K562 (cell line): Measurements from ENCODE around the gene LTO1. TPM values are rescaled to one million over a fixed set of nuclear protein-coding genes. Genes with fewer than 3 reads are reported as not detected.

Experiments
- ATAC-seq: fragments of 200-7000 bp; cut with Tn5 transposase; 3 replicates; pipeline ENCODE4 v1.9.1; 2020; ENCODE audit warnings: moderate library complexity
- BruUV-seq: library from RNA; stranded (reverse); fragments of 400-500 nt; replicated peaks from 2 replicates; lab custom pipeline; 2021; lab: Mats Ljungman, UMichigan
- CTCF ChIA-PET: fragments of 300-600 bp; formaldehyde crosslinking; extraction: SDS; loops from one replicate; lab custom pipeline; 2021; ENCODE audit warnings: low intra/inter-chr PET ratio; lab: Yijun Ruan, JAX
- POLR2A ChIA-PET: fragments of 300-600, 350-650 bp; sonication (Branson Sonifier 250); formaldehyde crosslinking; extraction: SDS; loops from one replicate; lab custom pipeline; 2021; ENCODE audit warnings: antibody characterized with exemption, inconsistent platforms; lab: Yijun Ruan, JAX
- DNase-seq, 4 experiments: peaks; one replicate each; pipeline versions ENCODE4 v3.0.0 to v3.0.0-alpha.2; 2011 to 2018; ENCODE audit warnings: low spot score in 3 of 4, mixed read lengths in 3 of 4; ENCODE audit errors: extremely low read depth in 1 of 4
- FAIRE-seq: peaks from 2 replicates; lab custom pipeline; 2011; peaks lifted over from hg19 to GRCh38; lab: Jason Lieb, UNC
- H2AFZ ChIP-seq: 2 replicates; pipeline ENCODE4 v1.6.0; 2011; ENCODE audit warnings: low read depth, low read length, control low read depth, inconsistent platforms
- H3K27ac ChIP-seq: fragments of 200-600 bp; 3 replicates; pipeline ENCODE4 v1.8.0; 2011; ENCODE audit warnings: low read depth, mild to moderate bottlenecking, control low read depth, inconsistent platforms, low read length, moderate library complexity, mixed read lengths; ENCODE audit errors: extremely low read depth
- H3K27me3 ChIP-seq, 2 experiments: fragments of 300-600 bp in 1 of 2; 2 replicates in 1 of 2; 3 replicates in 1 of 2; pipeline versions ENCODE4 v1.6.0 to v1.8.0; 2011; ENCODE audit warnings: inconsistent platforms in 2 of 2, low read length in 2 of 2, mild to moderate bottlenecking in 1 of 2, mixed read lengths in 1 of 2, moderate library complexity in 1 of 2; ENCODE audit not compliant: control insufficient read depth in 2 of 2, insufficient read depth in 2 of 2
- H3K36me3 ChIP-seq: fragments of 300-600 bp; 3 replicates; pipeline ENCODE4 v1.8.0; 2011; ENCODE audit warnings: mild to moderate bottlenecking, low read length, inconsistent platforms; ENCODE audit not compliant: control insufficient read depth, insufficient read depth
- H3K4me1 ChIP-seq, 2 experiments: fragments of 200-600 bp in 1 of 2; replicated peaks in 1 of 2; 2 replicates in 1 of 2; 3 replicates in 1 of 2; pipeline versions ENCODE4 v1.5.1 to v1.8.0; 2011; ENCODE audit warnings: inconsistent platforms in 2 of 2, low read length in 2 of 2, mild to moderate bottlenecking in 1 of 2, mixed read lengths in 1 of 2, moderate library complexity in 1 of 2; ENCODE audit not compliant: control insufficient read depth in 2 of 2, insufficient read depth in 2 of 2
- H3K4me2 ChIP-seq: 2 replicates; pipeline ENCODE4 v1.6.1; 2011; ENCODE audit warnings: low read length, control low read depth, inconsistent platforms, mixed read lengths; ENCODE audit not compliant: insufficient read depth
- H3K4me3 ChIP-seq: fragments of 200-600 bp; sonication (generic), shearing (Covaris generic); 2 replicates; pipeline ENCODE4 v1.5.1; 2016; ENCODE audit warnings: control low read depth, inconsistent platforms
- H3K79me2 ChIP-seq: fragments of 200-600 bp; 3 replicates; pipeline ENCODE4 v1.8.0; 2011; ENCODE audit warnings: low read length, inconsistent platforms; ENCODE audit not compliant: control insufficient read depth, insufficient read depth
- H3K9ac ChIP-seq, 2 experiments: 2 replicates each; pipeline versions ENCODE4 v1.6.0 to v1.6.1; 2011; ENCODE audit warnings: low read depth in 2 of 2, low read length in 2 of 2, control low read depth in 1 of 2, inconsistent platforms in 1 of 2, mild to moderate bottlenecking in 1 of 2, mixed read lengths in 1 of 2; ENCODE audit not compliant: insufficient read depth in 1 of 2
- H3K9me1 ChIP-seq: one replicate; pipeline ENCODE4 v1.6.0; 2011; ENCODE audit warnings: inconsistent platforms, mild to moderate bottlenecking, low read length, moderate library complexity; ENCODE audit not compliant: control insufficient read depth, insufficient read depth
- H3K9me3 ChIP-seq: replicated peaks from 2 replicates; pipeline ENCODE4 v1.5.1; 2011; ENCODE audit warnings: low read depth, low read length, inconsistent platforms; ENCODE audit not compliant: control insufficient read depth, insufficient read depth
- H4K20me1 ChIP-seq: replicated peaks from 2 replicates; pipeline ENCODE4 v1.6.1; 2011; ENCODE audit warnings: low read length, inconsistent platforms, mixed read lengths; ENCODE audit not compliant: control insufficient read depth, insufficient read depth
- BRCA1 ChIP-seq, 2 experiments: fragments of 450-650 bp in 1 of 2; sonication (generic) in 1 of 2; formaldehyde crosslinking in 1 of 2; IDR thresholded peaks; 2 replicates each; pipeline versions ENCODE4 v1.5.0 to v1.6.1; 2017 to 2020; ENCODE audit warnings: mild to moderate bottlenecking in 1 of 2, missing genetic modification reagents in 1 of 2
- CBX8 ChIP-seq: fragments of 200-600 bp; sonication (generic); IDR thresholded peaks from 2 replicates; pipeline ENCODE4 v1.6.1; 2012; ENCODE audit warnings: borderline replicate concordance, mixed run types, low read depth, mild to moderate bottlenecking, moderate library complexity, mixed read lengths, low read length, control low read depth, inconsistent platforms; ENCODE audit not compliant: poor library complexity, severe bottlenecking; ENCODE audit errors: extremely low read depth
- EGR1 ChIP-seq: fragments of 450-650 bp; conservative IDR thresholded peaks from 2 replicates; pipeline ENCODE4 v1.6.1; 2017; ENCODE audit warnings: mild to moderate bottlenecking
- FOXP1 ChIP-seq: sonication (generic); formaldehyde crosslinking; IDR thresholded peaks from 2 replicates; pipeline ENCODE4 v1.8.0; 2022; ENCODE audit warnings: mild to moderate bottlenecking, missing genetic modification reagents
- PHTF2 ChIP-seq: fragments of 250-450 bp; sonication (Bioruptor Pico); IDR thresholded peaks from 2 replicates; pipeline ENCODE4 v1.5.0; 2021; ENCODE audit warnings: mild to moderate bottlenecking
- SAP30 ChIP-seq: fragments of 200-600 bp; sonication (generic); IDR thresholded peaks from 2 replicates; pipeline ENCODE4 v1.6.1; 2012; ENCODE audit warnings: borderline replicate concordance, low read depth, mild to moderate bottlenecking, moderate library complexity, low read length, control low read depth, inconsistent platforms; ENCODE audit not compliant: insufficient read depth, poor library complexity, severe bottlenecking
- SIN3B ChIP-seq: fragments of 450-650 bp; IDR thresholded peaks from 2 replicates; pipeline ENCODE4 v1.6.1; 2017; ENCODE audit warnings: low read depth, mild to moderate bottlenecking, moderate library complexity
- SOX6 ChIP-seq: fragments of 450-650 bp; IDR thresholded peaks from 2 replicates; pipeline ENCODE4 v1.6.1; 2014; ENCODE audit warnings: mild to moderate bottlenecking
- ZNF184 ChIP-seq: sonication (generic); formaldehyde crosslinking; IDR thresholded peaks from 2 replicates; pipeline ENCODE4 v1.5.0; 2020; ENCODE audit warnings: missing genetic modification reagents
- ZNF217 ChIP-seq: sonication (generic); formaldehyde crosslinking; IDR thresholded peaks from 2 replicates; pipeline ENCODE4 v1.8.0; 2022; ENCODE audit warnings: mild to moderate bottlenecking, missing genetic modification reagents
- ZNF398 ChIP-seq: fragments of 250-450 bp; sonication (Bioruptor Pico); IDR thresholded peaks from 2 replicates; pipeline ENCODE4 v1.8.0; 2021; ENCODE audit warnings: moderate library complexity, mild to moderate bottlenecking, inconsistent platforms
- ZNF551 ChIP-seq: fragments of 250-450 bp; sonication (Bioruptor Pico); IDR thresholded peaks from 2 replicates; pipeline ENCODE4 v1.5.0; 2021; ENCODE audit warnings: mild to moderate bottlenecking, moderate library complexity
- WGBS: fragments of 100-300 bp; shearing (Covaris generic); methylation state at CpG from one replicate; pipeline ENCODE4 v1.1.6; 2016; ENCODE audit warnings: low coverage, mixed read lengths; ENCODE audit not compliant: insufficient coverage; ENCODE audit errors: missing lambda C conversion rate; 5-methylcytosine and 5-hydroxymethylcytosine counted together
- in situ Hi-C: fragments of 300-500 bp; cut with MboI; formaldehyde crosslinking; loops from 4 replicates; pipeline ENCODE4 v1.15.0; 2018; ENCODE audit warnings: inconsistent platforms, mixed read lengths
- intact Hi-C: fragments of 100-400 bp; cut with micrococcal nuclease; formaldehyde crosslinking; loops from 2 replicates; pipeline ENCODE4 v1.14.2; 2022
- polyA plus RNA-seq, 8 experiments: library from polyadenylated mRNA; depleted of rRNA in 4 of 8; stranded (reverse) in 5 of 8; unstranded in 3 of 8; fragments of >200 nt; fragmentation: Nextera tagmentation in 2 of 8; fragmentation: Illumina TruSeq in 1 of 8; extraction: Ambion mirVana in 2 of 8; extraction: Trizol in 1 of 8; gene quantifications; 2 replicates each; pipeline versions ENCODE4 v1.2.1 to v1.2.3, GENCODE V29; 2011 to 2014; ENCODE audit warnings: inconsistent platforms in 1 of 8, missing spikeins in 1 of 8
- total RNA-seq, 7 experiments: library from RNA; depleted of rRNA in 6 of 7; stranded (reverse); fragments of >200 nt in 6 of 7; fragmentation: Illumina TruSeq in 2 of 7; extraction: Trizol in 2 of 7; gene quantifications; 2 replicates each; pipeline versions ENCODE4 v1.2.1 to v1.2.3, GENCODE V29; 2011 to 2021; ENCODE audit warnings: low replicate concordance in 1 of 7

LTO1 gene
- total and polyA plus RNA-seq, 9 of the 15 experiments (the other 6 are each of a cell fraction or from before 2014, with no cell fraction given) = 2.6 to 43.4 (median 19.1) TPM

DNA sequence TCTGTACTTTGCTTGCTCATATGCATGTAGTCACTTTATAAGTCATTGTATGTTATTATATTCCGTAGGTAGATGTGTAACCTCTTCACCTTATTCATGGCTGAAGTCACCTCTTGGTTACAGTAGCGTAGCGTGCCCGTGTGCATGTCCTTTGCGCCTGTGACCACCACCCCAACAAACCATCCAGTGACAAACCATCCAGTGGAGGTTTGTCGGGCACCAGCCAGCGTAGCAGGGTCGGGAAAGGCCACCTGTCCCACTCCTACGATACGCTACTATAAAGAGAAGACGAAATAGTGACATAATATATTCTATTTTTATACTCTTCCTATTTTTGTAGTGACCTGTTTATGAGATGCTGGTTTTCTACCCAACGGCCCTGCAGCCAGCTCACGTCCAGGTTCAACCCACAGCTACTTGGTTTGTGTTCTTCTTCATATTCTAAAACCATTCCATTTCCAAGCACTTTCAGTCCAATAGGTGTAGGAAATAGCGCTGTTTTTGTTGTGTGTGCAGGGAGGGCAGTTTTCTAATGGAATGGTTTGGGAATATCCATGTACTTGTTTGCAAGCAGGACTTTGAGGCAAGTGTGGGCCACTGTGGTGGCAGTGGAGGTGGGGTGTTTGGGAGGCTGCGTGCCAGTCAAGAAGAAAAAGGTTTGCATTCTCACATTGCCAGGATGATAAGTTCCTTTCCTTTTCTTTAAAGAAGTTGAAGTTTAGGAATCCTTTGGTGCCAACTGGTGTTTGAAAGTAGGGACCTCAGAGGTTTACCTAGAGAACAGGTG lies 23.1 kb downstream of the LTO1 start (continued):
- no peak for TF ChIP-seq ZNF551 (CRISPR knock-in tag)
- no peak for TF ChIP-seq ZNF217 (CRISPR knock-in tag)
- TF ChIP-seq SAP30 = no peak

DNA sequence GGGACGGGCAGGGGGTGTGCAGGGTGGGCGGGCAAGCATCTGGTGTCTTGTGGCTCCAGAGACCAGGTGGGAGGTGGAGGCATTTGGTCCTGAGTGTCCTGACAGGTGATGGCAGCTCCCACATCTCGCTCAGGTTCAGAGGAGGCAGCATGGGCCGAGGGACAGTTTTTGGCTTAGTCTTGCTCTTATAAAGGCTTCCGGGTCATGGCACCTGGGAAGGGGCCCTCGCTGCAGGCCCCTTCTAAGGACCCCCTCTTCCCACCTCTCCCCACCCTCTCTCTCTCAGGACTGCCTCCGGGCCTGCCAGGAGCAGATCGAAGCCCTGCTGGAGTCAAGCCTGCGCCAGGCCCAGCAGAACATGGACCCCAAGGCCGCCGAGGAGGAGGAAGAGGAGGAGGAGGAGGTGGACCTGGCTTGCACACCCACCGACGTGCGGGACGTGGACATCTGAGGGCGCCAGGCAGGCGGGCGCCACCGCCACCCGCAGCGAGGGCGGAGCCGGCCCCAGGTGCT lies 24.3 kb downstream of the LTO1 start:
- Histone ChIP-seq H2AFZ (no peak overlapping the region), H3K27me3 (peaks cover 0 to 11% of the 10 kb centered on the region in 2 experiments; a peak in 2 of 5 replicates)
- no peak for FAIRE-seq
- CTCF ChIA-PET = no interaction called here
- ATAC-seq = no peak
- TF ChIP-seq CBX8 (no peak), BRCA1 (IDR thresholded peaks at IDR 0.05) (no peak), BRCA1 (CRISPR knock-in tag; IDR thresholded peaks at IDR 0.05) (no peak), FOXP1 (CRISPR knock-in tag) (no peak), SIN3B (no peak), SOX6 (no peak), ZNF184 (CRISPR knock-in tag) (no peak), ZNF398 (CRISPR knock-in tag) (no peak), EGR1 (no peak), PHTF2 (CRISPR knock-in tag) (no peak)
- TF ChIP-seq, all 486 proteins: peak for 0
- WGBS = 43% methylated on average over 18 of the region's 23 CpGs
- intact Hi-C loops (no loop called here), in situ Hi-C loops (loop anchor here (25.0 kb wide), 2 partner anchors 814 to 1014 kb away; partner anchors contain the start of gene CPT1A)
- no peak for DNase-seq
- Histone ChIP-seq H3K4me1 (peaks cover 0 to 41% of the 10 kb centered on the region in 2 experiments; a peak in 2 of 5 replicates), H3K4me3 (no peak overlapping the region), H3K36me3 (no peaks in the 10 kb centered on the region), H3K27ac (no peak overlapping the region), H3K79me2 (no peaks in the 10 kb centered on the region), H3K4me2 (no peak overlapping the region), H3K9ac (peak overlapping the region in 1 of 2 experiments; percentile 26; a peak in 1 of 4 replicates), H4K20me1 (no peaks in the 10 kb centered on the region; the same call in none of the 2 replicates), H3K9me3 (no peaks in the 10 kb centered on the region), H3K9me1 (no peaks in the 10 kb centered on the region)
- POLR2A ChIA-PET = interaction anchor here (0.6 kb wide), 1 partner anchor 33 kb away, joined by 3 read pairs; no protein-coding TSS in a partner anchor
- BruUV-seq = no TSS peak
